Fibroblast of lung (primary cell): ENCODE results near the gene SPAAR. TPM values are rescaled to one million over a fixed set of nuclear protein-coding genes. Genes with fewer than 3 reads are reported as not detected.

Experiments used
- DNase-seq, 2 donors: peaks; one replicate each; pipeline versions ENCODE4 v3.0.0 to v3.0.0-alpha.2; 2010; ENCODE audit warnings: low read depth in 2 of 2
- H2AFZ ChIP-seq: 2 replicates; pipeline ENCODE4 v1.5.1; 2012; ENCODE audit warnings: low read length, control low read depth, inconsistent platforms
- H3K27ac ChIP-seq: 2 replicates; pipeline ENCODE4 v1.5.1; 2011; ENCODE audit warnings: low read length, control low read depth; ENCODE audit not compliant: insufficient read depth
- H3K27me3 ChIP-seq: 2 replicates; pipeline ENCODE4 v1.5.1; 2011; ENCODE audit warnings: mild to moderate bottlenecking, low read length; ENCODE audit not compliant: control insufficient read depth, insufficient read depth
- H3K36me3 ChIP-seq: 2 replicates; pipeline ENCODE4 v1.5.1; 2011; ENCODE audit warnings: low read length; ENCODE audit not compliant: control insufficient read depth, insufficient read depth
- H3K4me1 ChIP-seq: 2 replicates; pipeline ENCODE4 v1.5.1; 2011; ENCODE audit warnings: low read length; ENCODE audit not compliant: control insufficient read depth, insufficient read depth; ENCODE audit errors: extremely low read depth
- H3K4me2 ChIP-seq: 2 replicates; pipeline ENCODE4 v1.5.1; 2011; ENCODE audit warnings: low read length, control low read depth; ENCODE audit not compliant: insufficient read depth; ENCODE audit errors: extremely low read depth
- H3K4me3 ChIP-seq, 4 experiments: fragments of 200-600 bp in 1 of 4; sonication (generic) in 1 of 4; replicated peaks in 1 of 4; 2 replicates each; pipeline ENCODE4 v1.5.1; 2011 to 2016; ENCODE audit warnings: low read length in 4 of 4, low read depth in 3 of 4, mild to moderate bottlenecking in 3 of 4, control low read depth in 2 of 4, inconsistent platforms in 1 of 4, mixed read lengths in 1 of 4; ENCODE audit not compliant: insufficient read depth in 1 of 4; ENCODE audit errors: control extremely low read depth in 1 of 4
- H3K79me2 ChIP-seq: 2 replicates; pipeline ENCODE4 v1.5.1; 2012; ENCODE audit warnings: mild to moderate bottlenecking, low read length, inconsistent platforms; ENCODE audit not compliant: control insufficient read depth, insufficient read depth
- H3K9ac ChIP-seq: 2 replicates; pipeline ENCODE4 v1.5.1; 2011; ENCODE audit warnings: mild to moderate bottlenecking, low read length, control low read depth; ENCODE audit not compliant: insufficient read depth
- H3K9me3 ChIP-seq: 2 replicates; pipeline ENCODE4 v1.5.1; 2012; ENCODE audit warnings: low read depth, low read length; ENCODE audit not compliant: control insufficient read depth, insufficient read depth
- H4K20me1 ChIP-seq: 2 replicates; pipeline ENCODE4 v1.5.1; 2011; ENCODE audit warnings: low read length; ENCODE audit not compliant: control insufficient read depth, insufficient read depth; ENCODE audit errors: extremely low read depth
- CTCF ChIP-seq, 2 donors: IDR thresholded peaks in 1 of 2; conservative IDR thresholded peaks in 1 of 2; 1 replicate in 1 of 2; 2 replicates in 1 of 2; pipeline ENCODE4 v1.5.1; 2011 to 2012; ENCODE audit warnings: low read length in 2 of 2, control low read depth in 1 of 2, inconsistent platforms in 1 of 2, low read depth in 1 of 2, mild to moderate bottlenecking in 1 of 2
- EZH2 ChIP-seq: IDR thresholded peaks from 2 replicates; pipeline ENCODE4 v1.5.1; 2012; ENCODE audit warnings: low read length, control low read depth, mild to moderate bottlenecking; ENCODE audit errors: missing control alignments
- polyA plus RNA-seq, 2 donors: library from polyadenylated mRNA; depleted of rRNA in 1 of 2; stranded (reverse) in 1 of 2; unstranded in 1 of 2; fragments of >200 nt; gene quantifications; 2 replicates each; pipeline ENCODE4 v1.2.1, GENCODE V29; 2011 to 2012; ENCODE audit warnings: missing spikeins in 1 of 2
- total RNA-seq: library from RNA; depleted of rRNA; stranded (reverse); fragments of >200 nt; gene quantifications from 2 replicates; pipeline ENCODE4 v1.2.1, GENCODE V29; 2014

The SPAAR gene
- total and polyA plus RNA-seq, 2 donors (not counting 1 experiment from before 2014, with no cell fraction given): 0.17 to 0.41 TPM

- H3K36me3 ChIP-seq: no peaks in the 10 kb centered on the region
- no peak overlapping the region for H3K4me3 ChIP-seq
- H3K9ac ChIP-seq: no peak overlapping the region
- H3K4me1 ChIP-seq: no peaks in the 10 kb centered on the region
- H2AFZ ChIP-seq: no peak overlapping the region
- H3K27ac ChIP-seq: no peak overlapping the region
- no peak for DNase-seq
- H3K4me2 ChIP-seq: no peak overlapping the region
- no peaks in the 10 kb centered on the region for H3K9me3 ChIP-seq
- H3K79me2 ChIP-seq: no peaks in the 10 kb centered on the region
- H3K27me3 ChIP-seq: peaks cover 7% of the 10 kb centered on the region
- TF ChIP-seq CTCF (conservative IDR thresholded peaks at IDR 0.05 in 1 of 2, IDR thresholded peaks at IDR 0.05 in 1 of 2; ENCODE audit: low read depth in 1 of 2, low read length in 2 of 2) (no peak), EZH2 (no peak)
- H4K20me1 ChIP-seq: no peaks in the 10 kb centered on the region
Observed at GRCh38 chr9:35898337-35898736, 11.0 kb upstream of the SPAAR start.

- H3K36me3 ChIP-seq: no peaks in the 10 kb centered on the region
- no peak overlapping the region for H3K4me2 ChIP-seq
- peaks cover 6% of the 10 kb centered on the region for H3K27me3 ChIP-seq
- H3K9ac ChIP-seq: no peak overlapping the region
- no peaks in the 10 kb centered on the region for H3K9me3 ChIP-seq
- no peak for TF ChIP-seq CTCF (conservative IDR thresholded peaks at IDR 0.05 in 1 of 2, IDR thresholded peaks at IDR 0.05 in 1 of 2; ENCODE audit: low read depth in 1 of 2, low read length in 2 of 2)
- TF ChIP-seq EZH2: no peak
- no peak for DNase-seq
- no peaks in the 10 kb centered on the region for H3K79me2 ChIP-seq
- H3K27ac ChIP-seq: no peak overlapping the region
- no peak overlapping the region for H3K4me3 ChIP-seq
- H4K20me1 ChIP-seq: no peaks in the 10 kb centered on the region
- H3K4me1 ChIP-seq: no peaks in the 10 kb centered on the region
- no peak overlapping the region for H2AFZ ChIP-seq
Observed at GRCh38 chr9:35899021-35899420, 10.3 kb upstream of the SPAAR start.

GRCh38 chr9:35903049-35903448, 6.2 kb upstream of the SPAAR start:
- TF ChIP-seq CTCF (conservative IDR thresholded peaks at IDR 0.05 in 1 of 2, IDR thresholded peaks at IDR 0.05 in 1 of 2; ENCODE audit: low read depth in 1 of 2, low read length in 2 of 2): peak; percentile 35 to 44
- TF ChIP-seq EZH2: no peak
- peak; percentile 54 to 72 for DNase-seq
- H3K27ac ChIP-seq: no peak overlapping the region
- no peak overlapping the region for H3K4me2 ChIP-seq
- no peaks in the 10 kb centered on the region for H4K20me1 ChIP-seq
- H3K79me2 ChIP-seq: no peaks in the 10 kb centered on the region
- no peak overlapping the region for H3K9ac ChIP-seq
- H3K36me3 ChIP-seq: no peaks in the 10 kb centered on the region
- no peak overlapping the region for H2AFZ ChIP-seq
- H3K4me1 ChIP-seq: peaks cover 28% of the 10 kb centered on the region
- no peaks in the 10 kb centered on the region for H3K9me3 ChIP-seq
- H3K27me3 ChIP-seq: no peaks in the 10 kb centered on the region
- H3K4me3 ChIP-seq: no peak overlapping the region
